Measurements from ENCODE around the gene RGS7.

GRCh38 chr1:241113557-241113956 lies 243.4 kb downstream of the RGS7 start:
- no peak for TF ChIP-seq EZH2 (IDR thresholded peaks at IDR 0.05; ENCODE audit: insufficient read depth, low read length)
- TF ChIP-seq CTCF (IDR thresholded peaks at IDR 0.05; ENCODE audit: insufficient read depth, low read depth, low read length), result no peak

All from astrocyte (in vitro differentiated cells and primary cell).